Measurements from ENCODE around the gene SHKBP1.

Gene SHKBP1

DNA sequence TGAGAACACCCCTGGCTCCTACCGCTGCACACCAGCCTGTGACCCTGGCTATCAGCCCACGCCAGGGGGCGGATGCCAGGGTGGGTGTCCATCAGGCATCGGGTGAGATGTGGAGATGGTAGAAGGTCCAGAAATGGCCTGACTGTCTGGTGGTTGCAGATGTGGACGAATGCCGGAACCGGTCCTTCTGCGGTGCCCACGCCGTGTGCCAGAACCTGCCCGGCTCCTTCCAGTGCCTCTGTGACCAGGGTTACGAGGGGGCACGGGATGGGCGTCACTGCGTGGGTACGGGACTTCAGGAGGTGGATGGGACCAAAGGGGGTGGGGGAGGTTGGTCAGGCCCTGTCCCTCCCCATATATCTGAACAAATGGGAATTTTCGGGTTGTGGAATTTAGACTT, 40.3 kb downstream of the SHKBP1 start:
- Histone ChIP-seq H3K9me3 (ENCODE audit: control insufficient read depth, insufficient read depth, low read depth, low read length) (no peaks in the 10 kb centered on the region), H3K4me1 (ENCODE audit: control insufficient read depth, insufficient read depth, low read length) (peaks cover 9% of the 10 kb centered on the region), H3K4me3 (ENCODE audit: low read depth, low read length) (no peak overlapping the region), H3K36me3 (ENCODE audit: control insufficient read depth in 2 of 2, insufficient read depth in 1 of 2, low read length in 2 of 2) (peaks cover 17 to 18% of the 10 kb centered on the region in 2 experiments; a peak in 2 of 3 replicates), H3K27ac (ENCODE audit: extremely low read depth, low read depth, low read length) (no peak overlapping the region)
- ChIA-PET POLR2A (interaction anchor here (0.7 to 1.0 kb wide), 2 partner anchors 9 to 269 kb away, joined by 3 read pairs; partner anchors contain the start of genes C19orf47 and PLD3), CTCF (interaction anchor here (0.6 to 3.1 kb wide), 8 partner anchors 11 to 1178 kb away, joined by 3 to 42 read pairs (median 4); partner anchors contain the start of gene LTBP4)
- TF ChIP-seq HIC1 (tag by site-specific recombination; IDR thresholded peaks at IDR 0.05), result peak; percentile 59
- no peak for TF ChIP-seq ZIC2 (tag by site-specific recombination; IDR thresholded peaks at IDR 0.05)
- no peak for TF ChIP-seq YY1 (tag by site-specific recombination; IDR thresholded peaks at IDR 0.05)

- POLR2A ChIA-PET, result interaction anchor here (0.9 kb wide), 1 partner anchor 252 kb away, joined by 6 read pairs; no protein-coding TSS in a partner anchor
- no peak for TF ChIP-seq ZNF571 (tag by site-specific recombination; IDR thresholded peaks at IDR 0.05)
- TF ChIP-seq ZNF639 (tag by site-specific recombination; IDR thresholded peaks at IDR 0.05), result no peak
- TF ChIP-seq SETDB1 (IDR thresholded peaks at IDR 0.05; ENCODE audit: insufficient read length, low read length), result no peak
- TF ChIP-seq MEIS1 (CRISPR knock-in tag; IDR thresholded peaks at IDR 0.05; ENCODE audit: borderline replicate concordance), result no peak
- peak; percentile 95 for TF ChIP-seq ZNF121 (tag by site-specific recombination; IDR thresholded peaks at IDR 0.05)
- 0 out of 2 replicates have a peak, but pooled peaks have one; percentile 23 for TF ChIP-seq KLF7 (tag by site-specific recombination; IDR thresholded peaks at IDR 0.05; ENCODE audit: borderline replicate concordance)
- TF ChIP-seq ZNF555 (tag by site-specific recombination; conservative IDR thresholded peaks at IDR 0.05), result no peak
- H3K27ac ChIP-seq (ENCODE audit: extremely low read depth, low read depth, low read length), result no peak overlapping the region
- H3K4me3 ChIP-seq (ENCODE audit: low read depth, low read length), result no peak overlapping the region
- peaks cover 10% of the 10 kb centered on the region for H3K4me1 ChIP-seq (ENCODE audit: control insufficient read depth, insufficient read depth, low read length)
- H3K36me3 ChIP-seq (ENCODE audit: control insufficient read depth in 2 of 2, insufficient read depth in 1 of 2, low read length in 2 of 2), result peaks cover 18% of the 10 kb centered on the region in 2 experiments; a peak in 2 of 3 replicates
- CTCF ChIA-PET, result interaction anchor here (0.8 to 11.0 kb wide), 3 partner anchors 16 to 314 kb away, joined by 5 to 236 read pairs (median 158); partner anchors contain the start of gene LTBP4
- H3K9me3 ChIP-seq (ENCODE audit: control insufficient read depth, insufficient read depth, low read depth, low read length), result no peaks in the 10 kb centered on the region
These were observed 41.3 kb downstream of the SHKBP1 start for GRCh38 chr19:40617961-40618360.

DNA sequence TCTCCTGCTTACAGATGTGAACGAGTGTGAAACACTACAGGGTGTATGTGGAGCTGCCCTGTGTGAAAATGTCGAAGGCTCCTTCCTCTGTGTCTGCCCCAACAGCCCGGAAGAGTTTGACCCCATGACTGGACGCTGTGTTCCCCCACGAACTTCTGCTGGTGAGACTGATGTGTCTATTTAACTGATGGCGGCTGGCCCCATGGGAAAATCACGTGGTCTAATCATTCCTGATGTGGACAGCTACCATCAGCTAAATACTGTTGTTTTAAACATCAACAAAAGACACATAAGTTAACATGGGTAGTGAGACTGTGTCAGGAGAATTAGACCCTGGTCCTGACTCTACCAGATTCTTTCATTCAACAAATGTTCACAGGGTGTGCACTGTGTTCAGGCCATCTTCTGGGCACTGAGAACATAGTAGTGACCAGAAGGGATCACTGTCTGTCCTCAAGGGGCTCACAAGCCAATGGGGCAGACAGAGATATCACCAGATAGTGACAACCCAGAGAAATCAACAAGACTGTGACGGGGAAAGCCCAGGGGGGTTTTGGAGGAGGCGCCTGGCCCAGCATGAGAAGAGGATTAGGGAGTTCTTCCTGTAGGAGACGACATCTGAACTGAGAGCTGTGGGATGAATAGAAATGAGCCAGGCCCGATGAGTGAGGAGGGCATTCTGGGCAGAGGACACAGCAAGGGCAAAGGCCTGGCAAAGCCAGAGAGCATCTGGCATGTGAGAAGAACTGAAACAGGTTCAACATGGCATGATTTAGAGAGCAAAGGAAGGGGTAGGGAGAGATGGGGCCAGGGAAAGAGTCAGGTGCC, 42.9 kb downstream of the SHKBP1 start:
- POLR2A ChIA-PET, result interaction anchor here (5.2 kb wide), 1 partner anchor 10 kb away, joined by 61 read pairs; no protein-coding TSS in a partner anchor
- Histone ChIP-seq H3K4me3 (ENCODE audit: low read depth, low read length) (no peak overlapping the region), H3K36me3 (ENCODE audit: control insufficient read depth in 2 of 2, insufficient read depth in 1 of 2, low read length in 2 of 2) (peaks cover 18% of the 10 kb centered on the region in 2 experiments; a peak in 2 of 3 replicates), H3K9me3 (ENCODE audit: control insufficient read depth, insufficient read depth, low read depth, low read length) (no peaks in the 10 kb centered on the region), H3K4me1 (ENCODE audit: control insufficient read depth, insufficient read depth, low read length) (peaks cover 23% of the 10 kb centered on the region), H3K27ac (ENCODE audit: extremely low read depth, low read depth, low read length) (no peak overlapping the region)
- TF ChIP-seq ZSCAN30 (tag by site-specific recombination; IDR thresholded peaks at IDR 0.05) (peak; percentile 99), HOXD13 (CRISPR knock-in tag; IDR thresholded peaks at IDR 0.05; ENCODE audit: borderline replicate concordance) (no peak)
- CTCF ChIA-PET, result interaction anchor here (0.5 to 11.0 kb wide), 12 partner anchors 11 to 1024 kb away, joined by 3 to 236 read pairs (median 4); partner anchors contain the start of genes LTBP4 and SERTAD1

DNA sequence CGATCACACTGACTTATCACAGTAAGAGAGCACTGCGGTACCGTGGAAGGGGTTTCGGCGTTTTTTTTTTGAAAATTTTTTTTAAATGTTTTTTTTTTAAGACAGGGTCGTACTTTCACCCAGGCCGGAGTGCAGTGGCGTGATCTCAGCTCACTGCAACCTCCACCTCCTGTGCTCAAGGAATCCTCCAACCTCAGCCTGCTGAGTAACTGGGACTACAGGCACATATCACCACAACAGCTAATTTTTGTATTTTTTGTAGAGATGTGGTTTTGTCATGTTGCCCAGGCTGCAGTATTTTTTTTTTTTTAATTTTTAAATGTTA, 43.5 kb downstream of the SHKBP1 start:
- TF ChIP-seq, protein P1, sequence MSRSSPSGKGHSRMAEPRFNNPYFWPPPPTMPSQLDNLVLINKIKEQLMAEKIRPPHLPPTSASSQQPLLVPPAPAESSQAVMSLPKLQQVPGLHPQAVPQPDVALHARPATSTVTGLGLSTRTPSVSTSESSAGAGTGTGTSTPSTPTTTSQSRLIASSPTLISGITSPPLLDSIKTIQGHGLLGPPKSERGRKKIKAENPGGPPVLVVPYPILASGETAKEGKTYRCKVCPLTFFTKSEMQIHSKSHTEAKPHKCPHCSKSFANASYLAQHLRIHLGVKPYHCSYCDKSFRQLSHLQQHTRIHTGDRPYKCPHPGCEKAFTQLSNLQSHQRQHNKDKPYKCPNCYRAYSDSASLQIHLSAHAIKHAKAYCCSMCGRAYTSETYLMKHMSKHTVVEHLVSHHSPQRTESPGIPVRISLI (tag by site-specific recombination; IDR thresholded peaks at IDR 0.05), result peak; percentile 96
- TF ChIP-seq, protein P2, sequence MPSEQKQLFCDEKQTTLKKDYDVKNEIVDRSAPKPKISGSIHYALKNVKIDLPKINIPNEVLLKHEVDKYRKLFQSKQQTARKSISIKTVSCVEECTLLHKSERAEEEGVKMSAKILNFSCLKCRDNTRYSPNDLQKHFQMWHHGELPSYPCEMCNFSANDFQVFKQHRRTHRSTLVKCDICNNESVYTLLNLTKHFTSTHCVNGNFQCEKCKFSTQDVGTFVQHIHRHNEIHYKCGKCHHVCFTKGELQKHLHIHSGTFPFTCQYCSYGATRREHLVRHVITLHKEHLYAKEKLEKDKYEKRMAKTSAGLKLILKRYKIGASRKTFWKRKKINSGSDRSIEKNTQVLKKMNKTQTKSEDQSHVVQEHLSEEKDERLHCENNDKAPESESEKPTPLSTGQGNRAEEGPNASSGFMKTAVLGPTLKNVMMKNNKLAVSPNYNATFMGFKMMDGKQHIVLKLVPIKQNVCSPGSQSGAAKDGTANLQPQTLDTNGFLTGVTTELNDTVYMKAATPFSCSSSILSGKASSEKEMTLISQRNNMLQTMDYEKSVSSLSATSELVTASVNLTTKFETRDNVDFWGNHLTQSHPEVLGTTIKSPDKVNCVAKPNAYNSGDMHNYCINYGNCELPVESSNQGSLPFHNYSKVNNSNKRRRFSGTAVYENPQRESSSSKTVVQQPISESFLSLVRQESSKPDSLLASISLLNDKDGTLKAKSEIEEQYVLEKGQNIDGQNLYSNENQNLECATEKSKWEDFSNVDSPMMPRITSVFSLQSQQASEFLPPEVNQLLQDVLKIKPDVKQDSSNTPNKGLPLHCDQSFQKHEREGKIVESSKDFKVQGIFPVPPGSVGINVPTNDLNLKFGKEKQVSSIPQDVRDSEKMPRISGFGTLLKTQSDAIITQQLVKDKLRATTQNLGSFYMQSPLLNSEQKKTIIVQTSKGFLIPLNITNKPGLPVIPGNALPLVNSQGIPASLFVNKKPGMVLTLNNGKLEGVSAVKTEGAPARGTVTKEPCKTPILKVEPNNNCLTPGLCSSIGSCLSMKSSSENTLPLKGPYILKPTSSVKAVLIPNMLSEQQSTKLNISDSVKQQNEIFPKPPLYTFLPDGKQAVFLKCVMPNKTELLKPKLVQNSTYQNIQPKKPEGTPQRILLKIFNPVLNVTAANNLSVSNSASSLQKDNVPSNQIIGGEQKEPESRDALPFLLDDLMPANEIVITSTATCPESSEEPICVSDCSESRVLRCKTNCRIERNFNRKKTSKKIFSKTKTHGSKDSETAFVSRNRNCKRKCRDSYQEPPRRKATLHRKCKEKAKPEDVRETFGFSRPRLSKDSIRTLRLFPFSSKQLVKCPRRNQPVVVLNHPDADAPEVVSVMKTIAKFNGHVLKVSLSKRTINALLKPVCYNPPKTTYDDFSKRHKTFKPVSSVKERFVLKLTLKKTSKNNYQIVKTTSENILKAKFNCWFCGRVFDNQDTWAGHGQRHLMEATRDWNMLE (tag by site-specific recombination; conservative IDR thresholded peaks at IDR 0.05; ENCODE audit: low read depth), result no peak
- no peaks in the 10 kb centered on the region for H3K9me3 ChIP-seq (ENCODE audit: control insufficient read depth, insufficient read depth, low read depth, low read length)
- CTCF ChIA-PET, result interaction anchor here (0.6 to 11.0 kb wide), 10 partner anchors 13 to 1023 kb away, joined by 3 to 236 read pairs (median 5); partner anchors contain the start of genes LTBP4 and SERTAD1
- POLR2A ChIA-PET, result interaction anchor here (0.7 to 5.2 kb wide), 2 partner anchors 11 to 1261 kb away, joined by 4 to 61 read pairs; no protein-coding TSS in a partner anchor
- H3K27ac ChIP-seq (ENCODE audit: extremely low read depth, low read depth, low read length), result no peak overlapping the region
- peaks cover 18% of the 10 kb centered on the region in 2 experiments; a peak in 2 of 3 replicates for H3K36me3 ChIP-seq (ENCODE audit: control insufficient read depth in 2 of 2, insufficient read depth in 1 of 2, low read length in 2 of 2)
- no peak overlapping the region for H3K4me3 ChIP-seq (ENCODE audit: low read depth, low read length)
- peaks cover 21% of the 10 kb centered on the region for H3K4me1 ChIP-seq (ENCODE audit: control insufficient read depth, insufficient read depth, low read length)
